ENCODE measurements around the gene PLCH2.
A peak's percentile ranks its signal among the peaks of the same experiment; 100 is the strongest.
"Not testable (repeated sequence)": the region's sequence is repeated elsewhere in the genome, so short reads cannot be mapped to it uniquely, and the experiment has no call there.

PLCH2 gene

GRCh38 chr1:2476061-2476999, at the start of gene PLCH2:
Gene PLCH2 (plus strand): TSS chr1:2476289. CDS start chr1:2476589, 300 bp downstream.
- DNase-seq (ENCODE audit: low read depth): no peak

- no peak for DNase-seq (ENCODE audit: low read depth)
These were observed 49.5 kb upstream of the PLCH2 start for GRCh38 chr1:2426540-2426939.

GRCh38 chr1:2427051-2427450, 49.0 kb upstream of the PLCH2 start:
- DNase-seq (ENCODE audit: low read depth): no peak

GRCh38 chr1:2427976-2428375, 48.1 kb upstream of the PLCH2 start:
- DNase-seq (ENCODE audit: low read depth): no peak

- no peak for DNase-seq (ENCODE audit: low read depth)
These were observed 47.6 kb upstream of the PLCH2 start for GRCh38 chr1:2428490-2428889.

GRCh38 chr1:2429780-2430591, 46.1 kb upstream of the PLCH2 start:
- no peak for DNase-seq (ENCODE audit: low read depth)

- DNase-seq (ENCODE audit: low read depth): no peak
These were observed 45.5 kb upstream of the PLCH2 start for GRCh38 chr1:2430592-2430973.

- DNase-seq (ENCODE audit: low read depth): no peak
These were observed 45.0 kb upstream of the PLCH2 start for GRCh38 chr1:2431103-2431502.

- no peak for DNase-seq (ENCODE audit: low read depth)
These were observed 44.6 kb upstream of the PLCH2 start for GRCh38 chr1:2431518-2431917.

GRCh38 chr1:2432441-2432844, 43.6 kb upstream of the PLCH2 start:
- no peak for DNase-seq (ENCODE audit: low read depth)

GRCh38 chr1:2433196-2433595, 42.9 kb upstream of the PLCH2 start:
- DNase-seq (ENCODE audit: low read depth): no peak

- DNase-seq (ENCODE audit: low read depth): no peak
These were observed 42.0 kb upstream of the PLCH2 start for GRCh38 chr1:2433936-2434655.

GRCh38 chr1:2435091-2435490, 41.0 kb upstream of the PLCH2 start:
- DNase-seq (ENCODE audit: low read depth): no peak

- no peak for DNase-seq (ENCODE audit: low read depth)
These were observed 40.2 kb upstream of the PLCH2 start for GRCh38 chr1:2435746-2436355.

- no peak for DNase-seq (ENCODE audit: low read depth)
These were observed 39.2 kb upstream of the PLCH2 start for GRCh38 chr1:2436876-2437275.

- no peak for DNase-seq (ENCODE audit: low read depth)
These were observed 38.5 kb upstream of the PLCH2 start for GRCh38 chr1:2437617-2438016.

- no peak for DNase-seq (ENCODE audit: low read depth)
These were observed 38.1 kb upstream of the PLCH2 start for GRCh38 chr1:2438038-2438437.

GRCh38 chr1:2438641-2439040, 37.4 kb upstream of the PLCH2 start:
- no peak for DNase-seq (ENCODE audit: low read depth)

GRCh38 chr1:2439369-2439768, 36.7 kb upstream of the PLCH2 start:
- no peak for DNase-seq (ENCODE audit: low read depth)

- not testable (repeated sequence) for DNase-seq (ENCODE audit: low read depth)
These were observed 35.7 kb upstream of the PLCH2 start for GRCh38 chr1:2440346-2440745.

GRCh38 chr1:2441746-2442145, 34.3 kb upstream of the PLCH2 start:
- DNase-seq (ENCODE audit: low read depth): peak; percentile 67

- DNase-seq (ENCODE audit: low read depth): peak; percentile 46
These were observed 33.4 kb upstream of the PLCH2 start for GRCh38 chr1:2442661-2443060.
